Bronchial epithelial cell (primary cell): ENCODE data around the gene XYLB. TPM values are rescaled to one million over a fixed set of nuclear protein-coding genes. Genes with fewer than 3 reads are reported as not detected.

ENCODE experiments used
- DNase-seq: peaks from one replicate; pipeline ENCODE4 v3.0.0-alpha.2; 2010; ENCODE audit warnings: low read depth
- FAIRE-seq: peaks from 2 replicates; lab custom pipeline; 2011; peaks lifted over from hg19 to GRCh38; lab: Jason Lieb, UNC
- H3K27me3 ChIP-seq: 2 replicates; pipeline ENCODE4 v1.5.1; 2011; ENCODE audit warnings: low read length; ENCODE audit not compliant: control insufficient read depth, insufficient read depth
- H3K36me3 ChIP-seq: 2 replicates; pipeline ENCODE4 v1.5.1; 2011; ENCODE audit warnings: low read length; ENCODE audit not compliant: control insufficient read depth, insufficient read depth
- H3K4me3 ChIP-seq: 2 replicates; pipeline ENCODE4 v1.5.1; 2011; ENCODE audit warnings: mild to moderate bottlenecking, low read depth, low read length, control low read depth
- total RNA-seq: library from RNA; depleted of rRNA; stranded (reverse); fragments of >200 nt; gene quantifications from 2 replicates; pipeline ENCODE4 v1.2.1, GENCODE V29; 2014
- TF ChIP-seq, protein P1 (sequence below): IDR thresholded peaks from 2 replicates; pipeline ENCODE4 v1.5.1; 2011; ENCODE audit warnings: mild to moderate bottlenecking, moderate library complexity, low read length, control low read depth, inconsistent platforms; ENCODE audit not compliant: insufficient read depth, severe bottlenecking

XYLB gene
- total RNA-seq, 1 donor from 2014 or later, result 2.1 TPM

DNA sequence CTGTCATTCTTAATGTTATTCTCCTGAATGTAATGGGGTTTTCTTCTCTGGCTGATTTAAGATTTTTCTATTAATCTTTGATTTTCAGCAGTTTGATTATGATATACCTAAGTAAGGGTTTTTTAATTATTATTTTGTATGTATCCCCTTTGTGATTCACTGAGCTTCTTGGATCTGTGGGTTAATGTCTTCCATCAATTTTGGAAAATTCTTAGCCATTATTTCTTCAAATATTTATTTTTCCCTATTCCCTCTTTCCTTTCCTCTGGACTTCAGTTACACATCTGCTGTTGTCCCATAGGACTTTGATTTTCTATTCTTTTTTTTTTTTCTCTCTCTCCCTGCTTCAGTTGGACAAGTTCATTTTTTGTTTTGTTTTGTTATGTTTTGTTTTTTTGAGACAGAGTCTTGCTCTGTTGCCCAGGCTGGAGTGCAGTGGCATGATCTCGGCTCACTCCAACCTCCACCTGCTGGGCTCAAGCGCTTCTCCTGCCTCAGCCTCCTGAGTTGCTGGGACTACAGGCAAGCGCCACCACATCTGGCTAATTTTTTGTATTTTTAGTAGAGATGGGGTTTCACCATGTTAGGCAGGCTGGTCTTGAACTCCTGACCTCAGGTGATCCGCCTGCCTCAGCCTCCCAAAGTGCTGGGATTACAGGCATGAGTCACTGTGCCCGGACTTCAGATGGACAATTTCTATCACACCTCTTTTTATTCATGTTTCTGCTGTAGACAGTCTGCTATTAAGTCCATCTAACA lies 40.6 kb downstream of the XYLB start:
- DNase-seq (no peak), FAIRE-seq (no peak)
- Histone ChIP-seq H3K4me3 (no peak overlapping the region), H3K27me3 (no peaks in the 10 kb centered on the region), H3K36me3 (no peaks in the 10 kb centered on the region)
- TF ChIP-seq, protein P1, sequence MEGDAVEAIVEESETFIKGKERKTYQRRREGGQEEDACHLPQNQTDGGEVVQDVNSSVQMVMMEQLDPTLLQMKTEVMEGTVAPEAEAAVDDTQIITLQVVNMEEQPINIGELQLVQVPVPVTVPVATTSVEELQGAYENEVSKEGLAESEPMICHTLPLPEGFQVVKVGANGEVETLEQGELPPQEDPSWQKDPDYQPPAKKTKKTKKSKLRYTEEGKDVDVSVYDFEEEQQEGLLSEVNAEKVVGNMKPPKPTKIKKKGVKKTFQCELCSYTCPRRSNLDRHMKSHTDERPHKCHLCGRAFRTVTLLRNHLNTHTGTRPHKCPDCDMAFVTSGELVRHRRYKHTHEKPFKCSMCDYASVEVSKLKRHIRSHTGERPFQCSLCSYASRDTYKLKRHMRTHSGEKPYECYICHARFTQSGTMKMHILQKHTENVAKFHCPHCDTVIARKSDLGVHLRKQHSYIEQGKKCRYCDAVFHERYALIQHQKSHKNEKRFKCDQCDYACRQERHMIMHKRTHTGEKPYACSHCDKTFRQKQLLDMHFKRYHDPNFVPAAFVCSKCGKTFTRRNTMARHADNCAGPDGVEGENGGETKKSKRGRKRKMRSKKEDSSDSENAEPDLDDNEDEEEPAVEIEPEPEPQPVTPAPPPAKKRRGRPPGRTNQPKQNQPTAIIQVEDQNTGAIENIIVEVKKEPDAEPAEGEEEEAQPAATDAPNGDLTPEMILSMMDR, result no peak

- Histone ChIP-seq H3K27me3 (no peaks in the 10 kb centered on the region), H3K4me3 (no peak overlapping the region), H3K36me3 (no peaks in the 10 kb centered on the region)
- FAIRE-seq (no peak), DNase-seq (no peak)
- TF ChIP-seq, protein P1, result no peak
Measured at GRCh38 chr3:38387862-38388261, 41.3 kb downstream of the XYLB start.

DNA sequence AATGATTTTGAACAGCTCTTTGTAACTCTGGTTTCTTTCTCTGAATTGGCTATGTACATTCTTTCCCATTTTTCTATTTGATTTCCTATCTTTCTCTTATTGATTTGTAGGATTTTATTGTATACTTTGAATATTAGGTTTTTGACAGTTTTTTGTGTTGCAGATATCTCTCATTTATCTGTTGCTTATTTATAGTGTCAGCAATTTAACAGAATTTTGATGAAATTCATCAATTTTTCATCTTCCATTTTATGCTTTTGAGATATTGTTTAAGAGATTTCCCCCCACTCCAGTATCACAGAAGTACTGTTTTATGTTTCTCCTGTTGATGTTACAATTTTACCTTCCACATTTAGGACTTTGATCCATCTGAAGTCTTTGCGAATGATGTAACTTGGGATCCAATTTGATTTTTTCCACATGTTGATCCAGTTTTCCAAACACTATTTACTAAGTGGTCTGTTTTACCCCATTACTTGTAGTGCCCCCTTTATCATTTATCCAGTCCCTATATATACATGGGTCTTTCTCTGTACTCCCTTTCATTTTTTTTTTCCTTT lies 46.1 kb downstream of the XYLB start:
- DNase-seq (no peak), FAIRE-seq (no peak)
- H3K4me3 ChIP-seq, result no peak overlapping the region
- H3K36me3 ChIP-seq, result peaks cover 4% of the 10 kb centered on the region
- no peaks in the 10 kb centered on the region for H3K27me3 ChIP-seq
- TF ChIP-seq, protein P1, result no peak

DNA sequence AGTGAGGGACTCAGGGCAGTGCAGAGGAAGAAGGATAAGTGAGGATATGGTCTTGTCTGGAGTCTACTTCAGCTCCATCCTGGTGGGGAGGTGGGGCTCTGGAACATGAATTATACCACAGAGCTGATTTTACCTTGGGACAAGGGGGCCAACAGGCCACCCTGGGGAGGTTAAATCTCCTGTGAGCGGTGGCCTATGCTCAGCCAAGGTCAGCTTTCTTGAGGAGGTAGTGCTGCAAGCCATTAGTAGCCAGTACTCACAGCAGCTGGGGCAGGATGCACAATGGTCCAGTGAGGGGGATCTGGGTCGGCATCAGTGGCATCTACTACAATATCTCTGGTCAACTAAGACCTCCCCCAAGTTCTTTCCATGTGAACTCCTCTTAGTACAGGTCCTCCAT lies 49.7 kb downstream of the XYLB start:
- TF ChIP-seq, protein P1, result no peak
- Histone ChIP-seq H3K36me3 (peaks cover 4% of the 10 kb centered on the region), H3K27me3 (no peaks in the 10 kb centered on the region), H3K4me3 (no peak overlapping the region)
- FAIRE-seq, result no peak
- no peak for DNase-seq

- FAIRE-seq (no peak), DNase-seq (no peak)
- TF ChIP-seq, protein P1, result no peak
- H3K27me3 ChIP-seq, result no peaks in the 10 kb centered on the region
- H3K36me3 ChIP-seq, result peaks cover 5% of the 10 kb centered on the region
- no peak overlapping the region for H3K4me3 ChIP-seq
Measured at GRCh38 chr3:38396861-38397260, 50.3 kb downstream of the XYLB start.
